Measurements from ENCODE around the gene CREBL2.
"Not testable (repeated sequence)": the region's sequence is repeated elsewhere in the genome, so short reads cannot be mapped to it uniquely, and the experiment has no call there.

CREBL2 gene

DNA sequence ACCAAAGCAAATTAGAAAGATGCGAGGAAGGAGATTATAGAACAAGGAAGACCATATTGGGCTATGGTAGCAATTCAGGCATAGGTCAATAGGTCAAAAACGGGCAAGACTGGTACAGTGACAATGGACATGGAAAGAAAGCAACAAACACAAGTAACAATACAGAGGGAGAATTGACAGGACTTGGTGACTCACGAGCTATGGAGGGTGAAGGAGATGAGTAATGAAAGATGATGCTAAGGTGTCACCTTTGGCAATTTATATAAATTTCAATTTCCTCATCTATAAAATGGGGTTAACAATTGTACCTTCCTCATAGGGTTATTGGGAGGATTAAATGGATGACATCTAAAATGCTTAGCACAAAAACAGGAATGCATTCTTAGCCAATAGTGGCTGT is 33.9 kb upstream of the CREBL2 start:
- no peak for DNase-seq (ENCODE audit: low read depth)
- no peak overlapping the region for H3K4me3 ChIP-seq (ENCODE audit: low read length)
- TF ChIP-seq, protein P1, sequence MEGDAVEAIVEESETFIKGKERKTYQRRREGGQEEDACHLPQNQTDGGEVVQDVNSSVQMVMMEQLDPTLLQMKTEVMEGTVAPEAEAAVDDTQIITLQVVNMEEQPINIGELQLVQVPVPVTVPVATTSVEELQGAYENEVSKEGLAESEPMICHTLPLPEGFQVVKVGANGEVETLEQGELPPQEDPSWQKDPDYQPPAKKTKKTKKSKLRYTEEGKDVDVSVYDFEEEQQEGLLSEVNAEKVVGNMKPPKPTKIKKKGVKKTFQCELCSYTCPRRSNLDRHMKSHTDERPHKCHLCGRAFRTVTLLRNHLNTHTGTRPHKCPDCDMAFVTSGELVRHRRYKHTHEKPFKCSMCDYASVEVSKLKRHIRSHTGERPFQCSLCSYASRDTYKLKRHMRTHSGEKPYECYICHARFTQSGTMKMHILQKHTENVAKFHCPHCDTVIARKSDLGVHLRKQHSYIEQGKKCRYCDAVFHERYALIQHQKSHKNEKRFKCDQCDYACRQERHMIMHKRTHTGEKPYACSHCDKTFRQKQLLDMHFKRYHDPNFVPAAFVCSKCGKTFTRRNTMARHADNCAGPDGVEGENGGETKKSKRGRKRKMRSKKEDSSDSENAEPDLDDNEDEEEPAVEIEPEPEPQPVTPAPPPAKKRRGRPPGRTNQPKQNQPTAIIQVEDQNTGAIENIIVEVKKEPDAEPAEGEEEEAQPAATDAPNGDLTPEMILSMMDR (conservative IDR thresholded peaks at IDR 0.05; ENCODE audit: low read length) = no peak

DNA sequence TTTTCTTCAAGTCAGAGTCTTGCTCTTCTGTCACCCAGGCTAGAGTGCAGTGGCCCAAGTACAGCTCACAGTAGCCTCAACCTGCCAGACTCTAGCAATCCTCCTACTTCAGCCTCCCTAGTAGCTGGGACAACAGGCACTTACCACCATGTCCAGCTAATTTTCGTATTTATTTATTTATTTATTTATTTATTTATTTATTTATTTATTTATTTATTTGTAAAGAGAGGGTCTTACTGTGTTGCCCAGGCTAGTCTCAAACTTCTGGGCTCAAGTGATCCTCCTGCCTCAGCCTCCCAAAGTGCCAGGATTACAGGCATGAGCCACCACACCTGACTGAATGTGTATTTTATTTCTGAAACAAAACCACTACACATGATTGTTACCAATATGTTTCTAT is 31.0 kb upstream of the CREBL2 start:
- not testable (repeated sequence) for DNase-seq (ENCODE audit: low read depth); H3K4me3 ChIP-seq (ENCODE audit: low read length)

DNA sequence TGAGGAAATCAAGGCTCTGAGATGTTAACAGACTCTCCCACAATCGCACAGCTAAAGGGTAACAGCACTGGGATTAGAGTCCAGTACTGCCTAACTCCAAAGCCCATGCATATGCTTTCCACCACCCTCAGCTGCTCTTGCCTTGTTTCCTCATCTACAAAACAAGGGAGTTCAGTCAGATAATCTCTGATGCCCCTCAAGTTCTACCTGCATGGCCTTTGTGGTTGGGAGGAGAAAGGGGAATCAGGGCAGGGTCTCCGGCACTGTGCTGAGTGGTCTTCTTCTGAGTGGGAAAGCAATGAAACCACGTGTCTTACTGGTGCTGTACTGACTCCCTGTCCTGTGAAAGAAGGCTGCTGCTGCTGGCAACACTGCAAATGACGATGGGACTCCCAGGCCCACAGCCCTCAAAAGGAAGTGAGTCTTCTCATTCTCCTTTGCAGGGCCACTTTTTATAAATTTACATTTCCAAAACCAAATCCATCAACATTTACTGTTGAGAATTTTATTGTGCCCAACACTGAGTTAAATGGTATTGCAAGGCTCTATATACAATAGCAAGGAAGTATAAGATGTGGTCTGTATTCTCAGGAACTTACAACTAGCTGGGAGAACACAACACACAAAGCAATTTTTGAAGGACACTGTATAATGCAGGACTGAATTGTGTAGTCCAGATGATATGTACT is 29.3 kb upstream of the CREBL2 start:
- TF ChIP-seq, protein P1 (conservative IDR thresholded peaks at IDR 0.05; ENCODE audit: low read length) = no peak
- no peak overlapping the region for H3K4me3 ChIP-seq (ENCODE audit: low read length)

DNA sequence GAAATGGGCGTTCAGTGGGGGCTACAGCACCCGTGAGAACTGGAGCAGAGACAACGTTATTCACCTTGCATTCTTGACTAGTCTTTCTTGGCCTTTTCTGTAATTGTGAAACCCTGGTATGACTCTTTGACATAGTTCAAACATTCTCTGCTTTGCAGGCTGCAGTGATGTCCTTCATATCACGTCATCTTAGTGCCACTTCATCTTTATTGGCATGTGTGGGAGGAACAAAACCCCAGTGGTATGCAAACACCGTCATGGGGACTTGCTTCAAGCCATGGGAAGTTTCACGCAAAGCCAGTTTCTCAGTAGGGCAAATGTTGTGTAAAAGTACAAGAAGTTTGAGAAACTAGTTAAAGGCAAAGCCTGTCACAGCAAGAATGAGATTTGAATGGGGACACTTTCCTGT is 28.8 kb upstream of the CREBL2 start:
- TF ChIP-seq, protein P1 (conservative IDR thresholded peaks at IDR 0.05; ENCODE audit: low read length) = no peak
- no peak overlapping the region for H3K4me3 ChIP-seq (ENCODE audit: low read length)
- DNase-seq (ENCODE audit: low read depth) = peak; percentile 63

More for the DNA sequence above, 29.3 kb upstream of the CREBL2 start:
- no peak for DNase-seq (ENCODE audit: low read depth)

DNA sequence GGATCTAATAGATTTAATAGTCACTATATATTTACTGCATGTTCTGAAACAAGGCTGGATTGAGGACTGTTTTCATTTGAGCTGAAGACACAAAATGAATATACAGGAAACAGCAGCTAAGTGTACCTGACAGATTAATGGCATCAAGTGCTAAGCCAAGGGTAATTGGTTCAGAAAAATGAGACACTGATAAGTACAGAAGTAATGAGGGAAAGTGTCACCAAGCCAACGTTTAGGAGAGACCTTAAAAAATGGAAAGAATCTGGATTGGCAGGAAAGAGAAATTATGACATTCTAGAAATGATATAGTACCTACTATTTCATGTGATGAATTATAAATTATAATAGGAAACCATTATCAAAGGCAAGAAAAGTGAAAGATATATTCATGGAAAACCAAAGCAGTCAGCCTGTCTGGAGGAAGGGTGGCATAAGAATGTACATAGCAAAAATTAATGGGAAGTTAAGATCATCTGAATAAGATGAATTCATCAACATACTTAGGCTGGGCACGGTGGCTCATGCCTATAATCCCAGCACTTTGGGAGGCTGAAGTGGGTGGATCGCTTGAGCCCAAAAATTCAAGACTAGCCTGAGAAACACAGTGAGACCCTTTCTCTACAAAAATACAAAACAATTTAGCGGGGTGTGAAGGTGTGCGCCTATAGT is 28.0 kb upstream of the CREBL2 start:
- DNase-seq (ENCODE audit: low read depth) = no peak
- no peak overlapping the region for H3K4me3 ChIP-seq (ENCODE audit: low read length)
- TF ChIP-seq, protein P1 (conservative IDR thresholded peaks at IDR 0.05; ENCODE audit: low read length) = no peak

DNA sequence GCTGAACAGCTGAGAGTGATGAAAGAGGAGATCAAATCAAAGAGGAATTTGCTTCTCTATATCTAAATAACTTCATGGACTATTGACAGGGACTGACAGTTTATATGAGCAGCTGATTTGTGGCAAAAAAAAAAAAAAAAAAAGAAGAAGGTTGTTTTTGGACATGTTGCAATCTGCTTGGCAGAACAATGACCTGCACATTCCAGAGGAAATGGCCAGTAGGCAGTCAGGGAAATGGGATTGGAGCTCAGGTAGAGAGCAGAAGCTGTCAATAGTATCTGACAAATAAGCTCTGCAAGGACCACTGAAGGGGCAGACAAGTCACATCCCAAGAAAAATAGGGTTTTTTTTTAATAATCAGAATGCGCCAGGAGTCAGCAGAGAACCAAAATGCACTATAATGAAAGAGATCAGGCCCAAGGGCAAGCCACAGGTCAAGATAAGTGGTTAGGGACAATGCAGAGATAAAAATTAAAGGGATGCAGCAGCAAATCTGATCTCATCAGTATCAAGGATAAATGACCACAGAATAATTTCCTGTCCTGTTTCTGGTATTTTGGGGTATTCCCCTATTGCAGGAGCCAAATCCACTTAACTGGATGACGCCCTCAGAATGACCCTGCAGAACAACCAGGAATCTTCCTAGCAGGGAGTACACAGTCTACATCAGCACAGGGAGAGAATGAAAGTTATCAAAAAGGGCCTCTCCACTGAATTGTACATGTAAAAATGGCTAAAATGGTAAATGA is 26.4 kb upstream of the CREBL2 start:
- TF ChIP-seq, protein P1 (conservative IDR thresholded peaks at IDR 0.05; ENCODE audit: low read length) = no peak
- DNase-seq (ENCODE audit: low read depth) = no peak
- H3K4me3 ChIP-seq (ENCODE audit: low read length) = no peak overlapping the region

DNA sequence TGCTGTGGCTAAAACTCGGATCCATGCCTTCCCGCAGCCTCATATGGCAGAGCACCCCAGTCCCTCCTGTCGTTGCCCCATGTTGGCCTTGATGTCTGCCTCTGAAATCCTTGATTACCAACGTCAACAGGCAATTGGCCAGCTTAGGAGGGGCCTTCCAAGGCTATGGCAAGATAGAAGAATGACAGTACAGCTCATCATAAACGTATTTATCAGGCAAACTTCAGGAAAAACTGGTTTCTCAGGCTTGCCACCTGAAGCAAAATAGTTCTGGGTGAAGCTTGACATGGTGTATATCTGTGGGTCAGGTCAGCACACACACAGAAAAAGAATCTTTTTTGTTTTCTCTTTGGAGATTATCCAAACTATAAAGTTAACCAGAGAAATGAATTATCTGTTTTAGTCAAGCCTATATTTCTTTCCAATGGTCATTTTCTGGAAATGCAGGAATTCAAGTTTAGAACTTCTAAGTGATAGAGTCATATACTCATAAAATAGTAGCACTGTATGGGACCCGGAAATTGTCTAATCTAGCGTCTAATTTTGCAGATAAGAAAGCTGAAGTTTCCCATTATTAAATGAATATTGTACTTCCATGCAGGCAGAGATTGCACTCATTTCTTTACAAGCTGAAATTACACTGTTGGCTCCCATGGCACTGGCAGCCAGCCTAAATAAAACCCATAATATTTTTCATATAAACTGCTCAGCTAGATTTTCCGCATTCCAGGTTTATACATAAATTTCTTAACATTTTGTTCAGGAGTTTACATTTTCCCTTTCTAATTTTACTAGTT is 24.6 kb upstream of the CREBL2 start:
- no peak overlapping the region for H3K4me3 ChIP-seq (ENCODE audit: low read length)
- no peak for DNase-seq (ENCODE audit: low read depth)

More for the DNA sequence above, 24.6 kb upstream of the CREBL2 start:
- TF ChIP-seq, protein P1 (conservative IDR thresholded peaks at IDR 0.05; ENCODE audit: low read length) = no peak

Measured in AG10803 (cell line).